GM23338 (cell line): ENCODE measurements around the gene GATA1. TPM values are rescaled to one million over a fixed set of nuclear protein-coding genes. Genes with fewer than 3 reads are reported as not detected.

ENCODE experiments used
- ATAC-seq: fragments of 200-7000 bp; cut with Tn5 transposase; 3 replicates; pipeline ENCODE4 v1.9.1; 2020
- DNase-seq: peaks from one replicate; pipeline ENCODE4 v3.0.0-alpha.2; 2015; ENCODE audit warnings: low spot score
- H2AFZ ChIP-seq: fragments of 200-600 bp; sonication (generic); 2 replicates; pipeline ENCODE4 v1.8.0; 2016; ENCODE audit warnings: antibody characterized with exemption, mild to moderate bottlenecking, moderate library complexity
- H3F3A ChIP-seq: fragments of 200-600 bp; sonication (generic); replicated peaks from 2 replicates; pipeline ENCODE4 v1.8.0; 2017; ENCODE audit warnings: antibody characterized with exemption, mixed run types, low read depth
- H3K27ac ChIP-seq: fragments of 200-600 bp; sonication (generic); 2 replicates; pipeline ENCODE4 v1.6.1; 2016; ENCODE audit warnings: low read depth
- H3K27me3 ChIP-seq: fragments of 200-600 bp; sonication (generic); 2 replicates; pipeline ENCODE4 v1.8.0; 2016; ENCODE audit warnings: mild to moderate bottlenecking, mixed run types, moderate library complexity; ENCODE audit not compliant: insufficient read depth
- H3K36me3 ChIP-seq: fragments of 200-600 bp; sonication (generic); 2 replicates; pipeline ENCODE4 v1.8.0; 2016; ENCODE audit warnings: mild to moderate bottlenecking; ENCODE audit not compliant: insufficient read depth
- H3K4me1 ChIP-seq: fragments of 200-600 bp; sonication (generic); 2 replicates; pipeline ENCODE4 v1.8.0; 2016; ENCODE audit warnings: mild to moderate bottlenecking, moderate library complexity; ENCODE audit not compliant: insufficient read depth
- H3K4me2 ChIP-seq: fragments of 200-600 bp; sonication (generic); 2 replicates; pipeline ENCODE4 v1.7.1; 2017; ENCODE audit warnings: mixed run types
- H3K4me3 ChIP-seq: fragments of 200-600 bp; sonication (generic); 2 replicates; pipeline ENCODE4 v1.6.1; 2016; ENCODE audit warnings: mixed run types
- H3K79me2 ChIP-seq: fragments of 200-600 bp; sonication (generic); replicated peaks from 2 replicates; pipeline ENCODE4 v1.8.0; 2017; ENCODE audit warnings: mild to moderate bottlenecking; ENCODE audit not compliant: insufficient read depth
- H3K9me2 ChIP-seq: fragments of 200-600 bp; sonication (generic); 2 replicates; pipeline ENCODE4 v1.8.0; 2017; ENCODE audit not compliant: insufficient read depth
- H4K20me1 ChIP-seq: fragments of 200-600 bp; sonication (generic); replicated peaks from 2 replicates; pipeline ENCODE4 v1.8.0; 2017; ENCODE audit warnings: mild to moderate bottlenecking; ENCODE audit not compliant: insufficient read depth
- H3K27ac Mint-ChIP-seq: 2 replicates; pipeline ENCODE4 v1.8.0; 2020; ENCODE audit warnings: inconsistent platforms, mild to moderate bottlenecking, moderate library complexity, mixed read lengths
- H3K27me3 Mint-ChIP-seq: 3 replicates; pipeline ENCODE4 v1.8.0; 2022; ENCODE audit warnings: low read depth, mild to moderate bottlenecking, moderate library complexity, mixed read lengths, inconsistent platforms; ENCODE audit not compliant: insufficient read depth, poor library complexity
- H3K36me3 Mint-ChIP-seq: 3 replicates; pipeline ENCODE4 v1.8.0; 2021; ENCODE audit warnings: low read depth, mild to moderate bottlenecking, inconsistent platforms, moderate library complexity, mixed read lengths
- H3K4me1 Mint-ChIP-seq: 3 replicates; pipeline ENCODE4 v1.8.0; 2020; ENCODE audit warnings: mild to moderate bottlenecking, inconsistent platforms, mixed read lengths
- H3K4me3 Mint-ChIP-seq: 3 replicates; pipeline ENCODE4 v1.8.0; 2021; ENCODE audit warnings: moderate library complexity, mild to moderate bottlenecking, inconsistent platforms, mixed read lengths
- H3K9me3 Mint-ChIP-seq: 3 replicates; pipeline ENCODE4 v1.8.0; 2020; ENCODE audit warnings: moderate library complexity, mild to moderate bottlenecking, inconsistent platforms, mixed read lengths
- EZH2phosphoT487 ChIP-seq: fragments of 200-600 bp; sonication (generic); IDR thresholded peaks from one replicate; pipeline ENCODE4 v1.8.1; 2018; ENCODE audit warnings: antibody characterized with exemption; ENCODE audit not compliant: unreplicated experiment
- NANOG ChIP-seq: IDR thresholded peaks from 2 replicates; pipeline ENCODE4 v1.6.1; 2016; ENCODE audit warnings: antibody characterized with exemption, borderline replicate concordance
- STAT1 ChIP-seq: IDR thresholded peaks from one replicate; pipeline ENCODE4 v1.6.1; 2016; ENCODE audit warnings: antibody characterized with exemption; ENCODE audit not compliant: unreplicated experiment
- ZNF114 ChIP-seq: fragments of 250-450 bp; sonication (Bioruptor Pico); IDR thresholded peaks from 2 replicates; pipeline ENCODE4 v1.5.0; 2020; ENCODE audit warnings: mild to moderate bottlenecking, moderate library complexity
- ZNF331 ChIP-seq: fragments of 250-450 bp; sonication (Bioruptor Pico); IDR thresholded peaks from 2 replicates; pipeline ENCODE4 v1.5.0; 2020; ENCODE audit warnings: low read depth, mild to moderate bottlenecking, moderate library complexity
- polyA plus RNA-seq: library from polyadenylated mRNA; unstranded; fragments of >200 nt; fragmentation: Nextera tagmentation; extraction: Ambion mirVana; gene quantifications from 2 replicates; pipeline ENCODE4 v1.2.1, GENCODE V29; 2016
- total RNA-seq: library from RNA; depleted of rRNA; stranded (reverse); fragments of >200 nt; shearing (Covaris generic); gene quantifications from 2 replicates; pipeline ENCODE4 v1.2.3, GENCODE V29; 2014
- TF ChIP-seq, protein P1 (sequence below), 2 experiments: fragments of 200-600 bp in 1 of 2; sonication (generic) in 1 of 2; conservative IDR thresholded peaks; 2 replicates each; pipeline versions ENCODE4 v1.5.1 to v1.6.1; 2016 to 2017; ENCODE audit warnings: antibody characterized with exemption in 2 of 2, low read depth in 2 of 2, mild to moderate bottlenecking in 2 of 2, moderate library complexity in 1 of 2
- TF ChIP-seq, protein P2 (sequence below): IDR thresholded peaks from one replicate; pipeline ENCODE4 v1.6.1; 2018; ENCODE audit warnings: antibody characterized with exemption; ENCODE audit not compliant: unreplicated experiment

GATA1 gene
- total and polyA plus RNA-seq, 2 experiments from 2014 or later = not detected

DNA sequence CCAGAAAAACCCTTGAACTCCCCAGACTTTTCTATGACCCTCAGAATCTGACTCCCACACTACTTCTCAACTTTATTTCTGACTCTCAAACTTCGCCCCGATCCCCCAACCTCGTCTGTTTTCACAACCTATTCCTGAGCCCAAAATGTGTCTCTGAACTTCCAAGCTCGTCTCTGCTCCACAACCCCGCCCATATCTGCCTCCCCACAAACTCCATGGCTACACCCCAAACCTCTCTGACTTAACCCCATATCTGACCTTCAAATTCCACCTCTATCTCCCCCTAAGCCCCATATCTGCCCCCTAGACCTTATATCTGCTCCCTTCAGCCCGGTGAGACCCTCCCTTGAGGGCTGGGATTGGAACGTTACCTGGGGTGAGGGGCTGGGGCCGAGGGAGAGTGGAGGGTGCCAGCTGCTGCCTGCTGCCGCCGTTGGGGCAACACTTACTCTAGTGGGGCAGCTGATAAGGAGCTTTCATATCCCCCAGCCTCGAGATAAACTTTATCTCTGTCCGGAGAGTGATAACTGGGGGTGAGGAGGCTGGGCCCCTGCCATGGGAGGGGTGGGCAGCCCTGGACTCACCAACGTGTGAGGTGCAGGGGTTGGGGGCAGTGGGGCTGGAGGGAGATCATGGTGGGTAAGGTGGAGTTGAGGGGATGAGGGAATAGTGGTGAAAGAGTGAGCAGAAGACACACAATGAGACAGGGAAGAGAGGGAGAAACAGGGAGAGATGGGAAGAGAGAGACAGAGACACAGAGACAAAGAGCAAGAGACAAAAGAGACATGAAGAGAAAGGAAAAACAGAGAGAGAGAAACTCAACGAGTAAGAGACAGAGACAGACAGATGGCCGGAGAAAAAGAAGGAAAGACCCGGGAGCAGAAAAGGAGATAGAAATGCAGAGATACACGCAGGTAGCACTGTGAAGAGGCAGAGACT is 1.4 kb downstream of the GATA1 start:
- no peaks in the 10 kb centered on the region; the same call in 2 of the 3 replicates for H3K4me1 Mint-ChIP-seq
- no peak for ATAC-seq
- H3K27ac Mint-ChIP-seq = no peak overlapping the region; the same call in 1 of the 2 replicates
- no peak for DNase-seq
- H3K27ac ChIP-seq = no peak overlapping the region
- H3F3A ChIP-seq = no peaks in the 10 kb centered on the region
- H3K79me2 ChIP-seq = no peaks in the 10 kb centered on the region
- no peaks in the 10 kb centered on the region for H3K36me3 ChIP-seq
- no peaks in the 10 kb centered on the region; the same call in 2 of the 3 replicates for H3K36me3 Mint-ChIP-seq
- TF ChIP-seq, protein P1, sequence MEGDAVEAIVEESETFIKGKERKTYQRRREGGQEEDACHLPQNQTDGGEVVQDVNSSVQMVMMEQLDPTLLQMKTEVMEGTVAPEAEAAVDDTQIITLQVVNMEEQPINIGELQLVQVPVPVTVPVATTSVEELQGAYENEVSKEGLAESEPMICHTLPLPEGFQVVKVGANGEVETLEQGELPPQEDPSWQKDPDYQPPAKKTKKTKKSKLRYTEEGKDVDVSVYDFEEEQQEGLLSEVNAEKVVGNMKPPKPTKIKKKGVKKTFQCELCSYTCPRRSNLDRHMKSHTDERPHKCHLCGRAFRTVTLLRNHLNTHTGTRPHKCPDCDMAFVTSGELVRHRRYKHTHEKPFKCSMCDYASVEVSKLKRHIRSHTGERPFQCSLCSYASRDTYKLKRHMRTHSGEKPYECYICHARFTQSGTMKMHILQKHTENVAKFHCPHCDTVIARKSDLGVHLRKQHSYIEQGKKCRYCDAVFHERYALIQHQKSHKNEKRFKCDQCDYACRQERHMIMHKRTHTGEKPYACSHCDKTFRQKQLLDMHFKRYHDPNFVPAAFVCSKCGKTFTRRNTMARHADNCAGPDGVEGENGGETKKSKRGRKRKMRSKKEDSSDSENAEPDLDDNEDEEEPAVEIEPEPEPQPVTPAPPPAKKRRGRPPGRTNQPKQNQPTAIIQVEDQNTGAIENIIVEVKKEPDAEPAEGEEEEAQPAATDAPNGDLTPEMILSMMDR (conservative IDR thresholded peaks at IDR 0.05; ENCODE audit: low read depth in 2 of 2) = no peak
- TF ChIP-seq NANOG (no peak), ZNF114 (no peak), EZH2phosphoT487 (no peak), STAT1 (no peak)
- TF ChIP-seq, protein P2, sequence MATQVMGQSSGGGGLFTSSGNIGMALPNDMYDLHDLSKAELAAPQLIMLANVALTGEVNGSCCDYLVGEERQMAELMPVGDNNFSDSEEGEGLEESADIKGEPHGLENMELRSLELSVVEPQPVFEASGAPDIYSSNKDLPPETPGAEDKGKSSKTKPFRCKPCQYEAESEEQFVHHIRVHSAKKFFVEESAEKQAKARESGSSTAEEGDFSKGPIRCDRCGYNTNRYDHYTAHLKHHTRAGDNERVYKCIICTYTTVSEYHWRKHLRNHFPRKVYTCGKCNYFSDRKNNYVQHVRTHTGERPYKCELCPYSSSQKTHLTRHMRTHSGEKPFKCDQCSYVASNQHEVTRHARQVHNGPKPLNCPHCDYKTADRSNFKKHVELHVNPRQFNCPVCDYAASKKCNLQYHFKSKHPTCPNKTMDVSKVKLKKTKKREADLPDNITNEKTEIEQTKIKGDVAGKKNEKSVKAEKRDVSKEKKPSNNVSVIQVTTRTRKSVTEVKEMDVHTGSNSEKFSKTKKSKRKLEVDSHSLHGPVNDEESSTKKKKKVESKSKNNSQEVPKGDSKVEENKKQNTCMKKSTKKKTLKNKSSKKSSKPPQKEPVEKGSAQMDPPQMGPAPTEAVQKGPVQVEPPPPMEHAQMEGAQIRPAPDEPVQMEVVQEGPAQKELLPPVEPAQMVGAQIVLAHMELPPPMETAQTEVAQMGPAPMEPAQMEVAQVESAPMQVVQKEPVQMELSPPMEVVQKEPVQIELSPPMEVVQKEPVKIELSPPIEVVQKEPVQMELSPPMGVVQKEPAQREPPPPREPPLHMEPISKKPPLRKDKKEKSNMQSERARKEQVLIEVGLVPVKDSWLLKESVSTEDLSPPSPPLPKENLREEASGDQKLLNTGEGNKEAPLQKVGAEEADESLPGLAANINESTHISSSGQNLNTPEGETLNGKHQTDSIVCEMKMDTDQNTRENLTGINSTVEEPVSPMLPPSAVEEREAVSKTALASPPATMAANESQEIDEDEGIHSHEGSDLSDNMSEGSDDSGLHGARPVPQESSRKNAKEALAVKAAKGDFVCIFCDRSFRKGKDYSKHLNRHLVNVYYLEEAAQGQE = no peak
- H3K27me3 Mint-ChIP-seq = peaks cover 6% of the 10 kb centered on the region
- no peaks in the 10 kb centered on the region for H3K9me2 ChIP-seq
- H2AFZ ChIP-seq = no peak overlapping the region
- no peak overlapping the region for H3K4me2 ChIP-seq
- H3K4me3 Mint-ChIP-seq = no peak overlapping the region
- no peak overlapping the region for H3K4me3 ChIP-seq
- no peaks in the 10 kb centered on the region for H4K20me1 ChIP-seq
- H3K4me1 ChIP-seq = no peaks in the 10 kb centered on the region
- no peaks in the 10 kb centered on the region for H3K27me3 ChIP-seq
- no peaks in the 10 kb centered on the region; the same call in 2 of the 3 replicates for H3K9me3 Mint-ChIP-seq

DNA sequence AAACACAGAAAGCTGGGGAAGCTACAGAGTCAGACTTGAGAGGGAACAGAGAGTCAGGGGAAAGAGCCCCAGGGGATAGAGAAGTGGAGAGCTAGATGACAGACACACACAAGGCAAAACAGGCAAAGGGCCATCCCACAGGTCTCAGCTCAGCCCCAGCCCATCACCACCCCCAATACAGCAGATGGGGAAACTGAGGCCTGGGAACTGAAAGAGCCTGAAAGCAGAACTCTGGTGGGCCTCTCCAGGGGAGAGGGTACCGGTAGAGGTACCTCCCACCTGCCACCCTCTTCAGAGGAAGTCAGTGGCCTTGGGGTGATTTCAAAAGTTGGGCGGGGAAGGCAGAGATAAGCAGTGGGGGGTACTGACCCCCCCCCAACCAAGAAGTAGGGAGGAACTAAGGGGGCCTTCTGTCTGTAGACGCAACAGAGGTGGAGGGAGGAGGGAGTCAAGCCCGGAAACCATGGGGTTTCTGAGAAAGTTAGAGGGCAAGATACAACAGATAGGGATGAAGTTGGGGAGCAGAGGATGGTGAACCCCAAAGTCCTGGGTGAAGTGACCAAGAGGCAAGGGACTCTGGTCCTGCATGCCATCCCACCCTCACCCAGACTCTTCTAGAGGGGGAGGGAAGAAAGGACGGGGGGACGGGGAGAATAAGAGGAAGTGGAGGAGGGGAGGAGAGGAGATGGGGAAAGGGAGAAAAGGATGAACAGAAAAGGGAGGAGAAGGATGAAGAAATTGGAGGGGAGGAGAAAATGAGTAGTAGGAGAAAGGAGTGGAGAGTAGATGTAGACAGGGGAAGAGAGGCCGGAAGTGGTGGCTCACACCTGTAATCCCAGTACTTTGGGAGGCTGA is 3.2 kb downstream of the GATA1 start:
- H3K27me3 Mint-ChIP-seq = peaks cover 10% of the 10 kb centered on the region
- no peaks in the 10 kb centered on the region for H3K36me3 ChIP-seq
- no peak overlapping the region for H3K27ac ChIP-seq
- no peak overlapping the region for H3K27ac Mint-ChIP-seq
- no peaks in the 10 kb centered on the region; the same call in 2 of the 3 replicates for H3K9me3 Mint-ChIP-seq
- H3K36me3 Mint-ChIP-seq = no peaks in the 10 kb centered on the region; the same call in 2 of the 3 replicates
- no peaks in the 10 kb centered on the region for H4K20me1 ChIP-seq
- DNase-seq (no peak), ATAC-seq (no peak)
- H3K9me2 ChIP-seq = no peaks in the 10 kb centered on the region
- no peaks in the 10 kb centered on the region for H3F3A ChIP-seq
- H3K4me2 ChIP-seq = no peak overlapping the region
- H2AFZ ChIP-seq = no peak overlapping the region
- no peaks in the 10 kb centered on the region; the same call in 2 of the 3 replicates for H3K4me1 Mint-ChIP-seq
- no peaks in the 10 kb centered on the region for H3K79me2 ChIP-seq
- no peaks in the 10 kb centered on the region for H3K27me3 ChIP-seq
- H3K4me3 ChIP-seq = no peak overlapping the region
- H3K4me3 Mint-ChIP-seq = no peak overlapping the region
- H3K4me1 ChIP-seq = no peaks in the 10 kb centered on the region
- no peak for TF ChIP-seq ZNF331 (CRISPR knock-in tag)
